VCaP (cell line): ENCODE data around the gene UBE2G2.

Source experiments
- H3K27ac ChIP-seq: fragments of 450-650 bp; 2 replicates; pipeline ENCODE4 v1.5.1; 2017
- TF ChIP-seq, protein P1 (sequence below): fragments of 450-650 bp; conservative IDR thresholded peaks from 2 replicates; pipeline ENCODE4 v1.5.1; 2017; ENCODE audit warnings: mild to moderate bottlenecking, moderate library complexity

The UBE2G2 gene

DNA sequence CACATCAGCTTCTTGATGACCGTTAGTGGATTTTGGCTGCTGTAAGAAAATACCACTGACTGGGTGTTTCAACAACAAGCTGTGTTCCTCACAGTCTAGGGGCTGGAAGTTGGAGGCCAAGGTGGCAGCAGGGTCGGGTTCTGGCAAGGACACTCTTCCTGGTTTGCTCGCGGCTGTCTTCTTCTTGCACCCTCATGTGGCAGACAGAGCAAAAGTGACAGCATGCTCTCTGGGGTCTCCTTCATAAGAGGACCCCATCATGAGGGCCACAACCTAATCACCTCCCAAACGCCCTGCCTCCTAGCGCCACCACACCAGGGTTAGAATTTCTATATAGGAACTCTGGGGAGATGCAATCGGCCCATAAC, 71.6 kb downstream of the UBE2G2 start:
- TF ChIP-seq, protein P1, sequence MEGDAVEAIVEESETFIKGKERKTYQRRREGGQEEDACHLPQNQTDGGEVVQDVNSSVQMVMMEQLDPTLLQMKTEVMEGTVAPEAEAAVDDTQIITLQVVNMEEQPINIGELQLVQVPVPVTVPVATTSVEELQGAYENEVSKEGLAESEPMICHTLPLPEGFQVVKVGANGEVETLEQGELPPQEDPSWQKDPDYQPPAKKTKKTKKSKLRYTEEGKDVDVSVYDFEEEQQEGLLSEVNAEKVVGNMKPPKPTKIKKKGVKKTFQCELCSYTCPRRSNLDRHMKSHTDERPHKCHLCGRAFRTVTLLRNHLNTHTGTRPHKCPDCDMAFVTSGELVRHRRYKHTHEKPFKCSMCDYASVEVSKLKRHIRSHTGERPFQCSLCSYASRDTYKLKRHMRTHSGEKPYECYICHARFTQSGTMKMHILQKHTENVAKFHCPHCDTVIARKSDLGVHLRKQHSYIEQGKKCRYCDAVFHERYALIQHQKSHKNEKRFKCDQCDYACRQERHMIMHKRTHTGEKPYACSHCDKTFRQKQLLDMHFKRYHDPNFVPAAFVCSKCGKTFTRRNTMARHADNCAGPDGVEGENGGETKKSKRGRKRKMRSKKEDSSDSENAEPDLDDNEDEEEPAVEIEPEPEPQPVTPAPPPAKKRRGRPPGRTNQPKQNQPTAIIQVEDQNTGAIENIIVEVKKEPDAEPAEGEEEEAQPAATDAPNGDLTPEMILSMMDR: no peak
- no peak overlapping the region for H3K27ac ChIP-seq

DNA sequence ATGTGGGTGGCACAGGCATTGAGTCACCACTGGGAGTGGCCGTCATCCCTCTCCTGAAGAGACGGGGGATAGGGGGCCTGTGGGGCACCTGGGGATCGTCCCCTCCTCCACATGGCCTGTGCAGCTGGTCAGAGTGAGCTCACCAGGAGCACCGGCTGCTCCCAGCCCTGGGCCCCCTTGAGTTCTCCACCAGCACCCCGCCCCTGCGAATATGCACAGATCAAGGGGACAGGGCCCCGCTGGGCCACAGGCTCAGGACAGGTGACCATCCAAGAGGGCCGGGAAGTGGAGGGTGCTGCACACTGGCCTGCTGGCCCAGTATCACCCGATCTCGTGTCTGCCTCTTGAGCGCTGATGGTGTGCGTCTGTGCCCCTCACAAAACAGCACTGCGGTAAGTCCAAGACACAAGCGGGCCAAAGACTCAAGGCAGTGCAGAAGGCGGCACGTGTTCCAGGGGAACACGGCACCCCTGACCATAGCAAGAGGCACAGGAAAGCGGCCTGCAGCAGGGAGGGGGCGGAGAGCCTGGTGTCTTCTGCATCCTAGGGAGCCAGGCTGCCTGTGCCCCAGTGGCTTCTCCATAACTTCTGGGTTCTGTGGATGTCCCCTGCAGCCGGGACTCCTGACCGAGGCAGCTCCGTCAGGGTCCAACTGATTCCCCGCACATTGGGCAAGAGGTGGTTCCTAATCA, 72.1 kb downstream of the UBE2G2 start:
- no peak overlapping the region for H3K27ac ChIP-seq
- TF ChIP-seq, protein P1: no peak

DNA sequence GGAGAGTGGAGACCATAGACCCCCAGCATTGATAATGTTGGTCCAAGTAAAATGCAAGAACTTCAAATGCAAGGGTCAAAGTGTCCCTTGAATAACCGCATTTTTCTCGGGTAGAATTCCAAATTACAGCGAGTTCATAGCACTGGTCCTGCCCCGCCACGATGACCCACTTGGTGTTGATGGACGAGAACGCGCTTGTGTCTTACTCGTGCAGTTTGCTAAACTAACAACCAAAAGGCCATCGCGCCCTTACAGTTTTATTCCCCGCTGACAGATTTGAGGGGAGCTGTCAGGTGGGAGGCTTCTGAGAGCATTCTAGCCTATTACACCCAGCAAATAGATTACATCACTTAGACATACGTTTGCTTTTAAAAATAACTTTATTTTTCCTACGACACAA, 72.9 kb downstream of the UBE2G2 start:
- H3K27ac ChIP-seq: no peak overlapping the region
- TF ChIP-seq, protein P1: no peak

GRCh38 chr21:44727757-44728156, 73.9 kb downstream of the UBE2G2 start:
- TF ChIP-seq, protein P1: no peak
- H3K27ac ChIP-seq: no peak overlapping the region

DNA sequence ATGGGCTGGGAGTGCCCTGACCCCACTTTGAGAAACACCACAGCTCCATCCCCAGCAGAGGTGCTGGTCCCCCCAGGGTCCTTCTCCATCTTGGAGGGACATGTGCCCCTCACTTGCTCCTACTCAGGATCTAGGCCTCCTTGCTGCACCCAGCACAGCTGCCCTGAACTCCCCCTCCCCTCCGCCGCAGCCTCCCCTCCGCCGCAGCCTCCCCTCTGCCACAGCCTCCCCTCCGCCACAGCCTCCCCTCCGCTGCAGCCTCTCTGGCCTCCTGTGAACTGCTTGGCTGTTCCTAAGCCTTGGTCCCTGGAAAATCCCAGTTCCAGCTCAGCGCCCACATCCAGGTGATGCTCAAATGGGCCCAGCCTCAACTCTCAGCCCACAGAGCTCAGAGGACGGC, 74.3 kb downstream of the UBE2G2 start:
- TF ChIP-seq, protein P1: no peak
- no peak overlapping the region for H3K27ac ChIP-seq

DNA sequence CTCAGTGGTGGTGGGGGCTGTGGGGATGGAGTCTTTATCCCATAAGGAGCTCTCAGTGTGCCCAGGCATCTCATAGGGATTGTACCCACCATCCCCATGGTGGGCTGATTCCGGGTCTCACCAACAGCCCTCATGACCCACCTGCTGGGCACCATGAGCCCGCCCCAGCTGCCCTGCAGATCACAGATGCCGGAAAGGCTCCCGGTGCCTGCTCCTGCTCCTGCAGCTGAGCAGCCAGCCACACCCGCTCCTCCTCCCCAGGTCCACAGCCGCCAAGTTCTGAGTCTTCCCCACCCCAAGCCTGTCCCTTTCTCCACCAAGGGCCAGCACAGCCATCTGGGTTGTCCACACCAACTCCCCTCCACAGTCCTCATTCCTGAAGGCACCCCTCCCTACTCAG, 74.8 kb downstream of the UBE2G2 start:
- TF ChIP-seq, protein P1: no peak
- no peak overlapping the region for H3K27ac ChIP-seq

DNA sequence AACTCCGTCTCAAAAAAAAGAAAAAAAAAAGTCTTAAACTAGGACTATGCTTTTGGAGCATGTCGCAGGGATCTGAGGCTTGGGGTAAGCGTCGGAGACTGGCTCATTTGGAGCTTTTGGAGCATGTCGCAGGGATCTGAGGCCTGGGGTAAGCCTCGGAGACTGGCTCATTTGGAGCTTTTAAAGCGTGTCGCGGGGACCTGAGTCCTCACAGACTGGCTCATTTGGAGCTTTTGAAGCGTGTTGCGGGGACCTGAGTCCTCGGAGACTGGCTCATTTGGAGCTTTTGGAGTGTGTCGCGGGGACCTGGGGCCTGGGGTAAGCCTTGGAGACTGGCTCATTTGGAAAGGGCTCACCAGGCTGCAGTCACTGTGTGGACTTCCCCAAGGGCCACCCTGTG, 76.7 kb downstream of the UBE2G2 start:
- no peak overlapping the region for H3K27ac ChIP-seq
- TF ChIP-seq, protein P1: no peak
